Peyer's patch (tissue), 4 donors: ENCODE data around the gene EXOSC7. TPM values are rescaled to one million over a fixed set of nuclear protein-coding genes. Genes with fewer than 3 reads are reported as not detected.
A peak's percentile ranks its signal among the peaks of the same experiment; 100 is the strongest.

Experiments used
- DNase-seq, 3 donors: peaks; one replicate each; pipeline ENCODE4 v3.0.0-alpha.2; 2017 to 2019
- H3K27ac ChIP-seq, 4 donors: fragments of 200-600 bp; sonication (generic); one replicate each; pipeline ENCODE4 v1.5.1; 2016 to 2019
- H3K27me3 ChIP-seq, 2 donors: fragments of 200-600 bp; sonication (generic); one replicate each; pipeline ENCODE4 v1.5.1; 2019
- H3K36me3 ChIP-seq, 3 donors: fragments of 200-600 bp; sonication (generic); one replicate each; pipeline ENCODE4 v1.5.1; 2016 to 2019
- H3K4me1 ChIP-seq, 4 donors: fragments of 200-600 bp; sonication (generic); one replicate each; pipeline ENCODE4 v1.5.1; 2016 to 2019
- H3K4me3 ChIP-seq, 4 donors: fragments of 200-600 bp; sonication (generic); 1 replicate in 3 of 4; 2 replicates in 1 of 4; pipeline ENCODE4 v1.5.1; 2016 to 2019; ENCODE audit warnings: mild to moderate bottlenecking in 1 of 4
- H3K9me3 ChIP-seq, 4 donors: fragments of 200-600 bp; sonication (generic); one replicate each; pipeline ENCODE4 v1.5.1; 2016 to 2019; ENCODE audit warnings: mild to moderate bottlenecking in 1 of 4
- POLR2A ChIP-seq, 2 donors: fragments of 450-650 bp; IDR thresholded peaks; one replicate each; pipeline ENCODE4 v1.5.1; 2017; ENCODE audit warnings: antibody characterized with exemption in 2 of 2, mild to moderate bottlenecking in 2 of 2, moderate library complexity in 2 of 2
- total RNA-seq, 4 donors: library from RNA; depleted of rRNA; stranded (reverse); fragments of >200 nt; gene quantifications; one replicate each; pipeline ENCODE4 v1.1.0, GENCODE V29; 2016
- TF ChIP-seq, protein P1 (sequence below), 6 experiments: fragments of 450-650 bp in 4 of 6; fragments of 200-600 bp in 2 of 6; sonication (generic) in 1 of 6; IDR thresholded peaks; one replicate each; pipeline ENCODE4 v1.5.1; 2017 to 2019; ENCODE audit warnings: antibody characterized with exemption in 6 of 6, mild to moderate bottlenecking in 3 of 6, moderate library complexity in 1 of 6

Gene EXOSC7
- total RNA-seq, 4 donors from 2014 or later, result 19.8 to 66.0 (median 28.6) TPM

DNA sequence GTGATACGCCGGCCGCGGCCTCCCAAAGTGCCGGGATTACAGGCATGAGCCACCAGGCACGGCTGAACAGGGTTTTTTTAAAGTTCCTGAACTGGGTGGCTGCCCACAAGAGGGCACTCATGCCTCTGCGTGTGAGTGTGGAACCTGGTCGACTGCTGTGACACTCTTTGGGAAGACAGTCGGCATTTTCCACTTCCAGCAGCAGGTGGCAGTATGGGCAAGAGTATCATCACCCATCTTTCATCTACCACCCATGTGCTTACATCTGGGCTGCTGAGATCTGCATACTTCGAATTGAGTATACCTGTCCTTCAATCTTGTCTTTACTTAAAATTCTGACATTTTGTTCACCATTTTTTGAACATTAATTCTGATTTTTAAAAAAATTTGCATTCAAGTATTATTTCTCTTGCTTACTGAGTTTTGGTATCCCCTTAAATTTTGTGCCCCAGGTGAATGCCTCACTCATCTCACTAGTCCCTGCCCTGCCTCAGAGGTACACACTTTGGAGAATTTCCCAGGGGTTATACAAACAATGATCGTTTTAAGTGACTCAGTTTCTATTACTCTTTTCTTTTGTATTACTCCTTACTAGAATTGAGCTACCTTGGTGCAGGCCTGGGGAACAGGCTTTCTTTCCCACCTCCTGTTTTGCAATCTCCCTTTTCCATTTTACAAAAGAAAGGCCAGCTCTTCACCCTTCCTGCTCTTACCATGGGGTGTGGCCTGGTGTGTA, 61.8 kb downstream of the EXOSC7 start:
- DNase-seq, result peak; percentile 91 to 97 (median 93)
- Histone ChIP-seq H3K27ac (no peak overlapping the region), H3K4me3 (no peak overlapping the region), H3K27me3 (no peaks in the 10 kb centered on the region), H3K4me1 (peaks cover 0 to 16% (median 7%) of the 10 kb centered on the region in 4 donors), H3K36me3 (no peaks in the 10 kb centered on the region), H3K9me3 (no peaks in the 10 kb centered on the region)
- TF ChIP-seq, protein P1, sequence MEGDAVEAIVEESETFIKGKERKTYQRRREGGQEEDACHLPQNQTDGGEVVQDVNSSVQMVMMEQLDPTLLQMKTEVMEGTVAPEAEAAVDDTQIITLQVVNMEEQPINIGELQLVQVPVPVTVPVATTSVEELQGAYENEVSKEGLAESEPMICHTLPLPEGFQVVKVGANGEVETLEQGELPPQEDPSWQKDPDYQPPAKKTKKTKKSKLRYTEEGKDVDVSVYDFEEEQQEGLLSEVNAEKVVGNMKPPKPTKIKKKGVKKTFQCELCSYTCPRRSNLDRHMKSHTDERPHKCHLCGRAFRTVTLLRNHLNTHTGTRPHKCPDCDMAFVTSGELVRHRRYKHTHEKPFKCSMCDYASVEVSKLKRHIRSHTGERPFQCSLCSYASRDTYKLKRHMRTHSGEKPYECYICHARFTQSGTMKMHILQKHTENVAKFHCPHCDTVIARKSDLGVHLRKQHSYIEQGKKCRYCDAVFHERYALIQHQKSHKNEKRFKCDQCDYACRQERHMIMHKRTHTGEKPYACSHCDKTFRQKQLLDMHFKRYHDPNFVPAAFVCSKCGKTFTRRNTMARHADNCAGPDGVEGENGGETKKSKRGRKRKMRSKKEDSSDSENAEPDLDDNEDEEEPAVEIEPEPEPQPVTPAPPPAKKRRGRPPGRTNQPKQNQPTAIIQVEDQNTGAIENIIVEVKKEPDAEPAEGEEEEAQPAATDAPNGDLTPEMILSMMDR (IDR thresholded peaks at IDR 0.05), result peak; percentile 61 to 99 (median 96)
- peak in 1 of 2 donors; percentile 25 for TF ChIP-seq POLR2A (IDR thresholded peaks at IDR 0.05)

GRCh38 chr3:45041666-45042065, 65.6 kb downstream of the EXOSC7 start:
- Histone ChIP-seq H3K4me3 (no peak overlapping the region), H3K27me3 (no peaks in the 10 kb centered on the region), H3K4me1 (peaks cover 0 to 4% (median 1%) of the 10 kb centered on the region in 4 donors), H3K36me3 (no peaks in the 10 kb centered on the region), H3K9me3 (no peaks in the 10 kb centered on the region), H3K27ac (no peak overlapping the region)
- DNase-seq, result no peak
- TF ChIP-seq, protein P1 (IDR thresholded peaks at IDR 0.05), result no peak
- TF ChIP-seq POLR2A (IDR thresholded peaks at IDR 0.05), result no peak

DNA sequence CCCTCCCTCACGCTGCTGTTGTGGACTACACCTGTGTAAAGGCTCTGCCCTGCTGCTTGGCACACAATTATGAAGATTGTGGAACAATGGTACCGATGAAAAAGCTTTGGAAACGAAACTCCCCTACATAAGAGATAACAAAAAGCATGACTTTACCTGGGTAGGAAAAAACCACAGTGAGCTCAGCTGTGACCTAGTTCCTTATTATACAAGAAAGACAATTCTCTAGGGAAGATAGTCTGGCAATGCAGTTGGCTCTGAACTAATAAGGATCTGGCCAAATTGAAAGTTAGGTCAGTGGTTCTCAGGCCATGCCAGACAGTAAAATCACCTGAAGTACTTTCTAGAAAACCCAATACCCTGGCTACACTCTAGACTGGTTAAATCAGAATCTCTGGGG, 66.1 kb downstream of the EXOSC7 start:
- DNase-seq, result no peak
- H3K9me3 ChIP-seq, result no peaks in the 10 kb centered on the region
- H3K4me1 ChIP-seq, result peaks cover 0 to 4% (median 0%) of the 10 kb centered on the region in 4 donors
- no peaks in the 10 kb centered on the region for H3K27me3 ChIP-seq
- no peak overlapping the region for H3K4me3 ChIP-seq
- no peaks in the 10 kb centered on the region for H3K36me3 ChIP-seq
- no peak overlapping the region for H3K27ac ChIP-seq
- TF ChIP-seq, protein P1 (IDR thresholded peaks at IDR 0.05), result no peak
- no peak for TF ChIP-seq POLR2A (IDR thresholded peaks at IDR 0.05)

GRCh38 chr3:45043728-45044299, 67.8 kb downstream of the EXOSC7 start:
- Histone ChIP-seq H3K36me3 (no peaks in the 10 kb centered on the region), H3K27me3 (no peaks in the 10 kb centered on the region), H3K27ac (no peak overlapping the region), H3K4me1 (peaks cover 0 to 4% (median 0%) of the 10 kb centered on the region in 4 donors), H3K9me3 (no peaks in the 10 kb centered on the region), H3K4me3 (no peak overlapping the region)
- no peak for TF ChIP-seq POLR2A (IDR thresholded peaks at IDR 0.05)
- TF ChIP-seq, protein P1 (IDR thresholded peaks at IDR 0.05), result peak in 1 of 6 experiments; percentile 11
- DNase-seq, result no peak

DNA sequence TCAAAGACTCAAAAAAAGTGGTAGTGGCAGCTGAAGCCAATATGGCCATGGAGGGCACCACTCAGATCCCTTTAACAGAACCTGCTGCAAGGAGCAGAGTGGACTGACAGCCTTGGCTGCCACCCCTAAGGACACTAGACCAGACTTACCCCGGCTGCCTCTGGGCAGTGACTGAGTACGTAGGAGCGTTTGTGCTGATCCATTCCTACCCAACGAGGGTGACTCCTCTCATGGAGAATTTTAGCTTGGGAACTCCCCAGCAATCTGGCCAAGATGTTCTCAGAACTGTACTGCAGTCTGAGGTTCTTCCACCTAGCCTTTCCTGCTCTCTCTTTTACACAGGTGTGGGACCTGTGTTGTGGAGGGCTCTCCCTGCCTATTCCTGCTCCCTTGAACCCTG, 72.2 kb downstream of the EXOSC7 start:
- Histone ChIP-seq H3K27ac (no peak overlapping the region), H3K4me1 (no peaks in the 10 kb centered on the region), H3K27me3 (no peaks in the 10 kb centered on the region), H3K4me3 (no peak overlapping the region), H3K9me3 (no peaks in the 10 kb centered on the region), H3K36me3 (no peaks in the 10 kb centered on the region)
- DNase-seq, result no peak
- TF ChIP-seq, protein P1 (IDR thresholded peaks at IDR 0.05), result no peak
- no peak for TF ChIP-seq POLR2A (IDR thresholded peaks at IDR 0.05)
